Activated naive CD4-positive, alpha-beta T cell treated with anti-CD3 and anti-CD28 coated beads, Interleukin-2, amount 50 U/mL, for 16 hours (primary cell): ENCODE measurements around the gene PIK3CB.
"Not testable (repeated sequence)": the region's sequence is repeated elsewhere in the genome, so short reads cannot be mapped to it uniquely, and the experiment has no call there.

Experiments used
- DNase-seq: peaks from one replicate; pipeline ENCODE4 v3.0.0-alpha.2; 2020

The PIK3CB gene

DNA sequence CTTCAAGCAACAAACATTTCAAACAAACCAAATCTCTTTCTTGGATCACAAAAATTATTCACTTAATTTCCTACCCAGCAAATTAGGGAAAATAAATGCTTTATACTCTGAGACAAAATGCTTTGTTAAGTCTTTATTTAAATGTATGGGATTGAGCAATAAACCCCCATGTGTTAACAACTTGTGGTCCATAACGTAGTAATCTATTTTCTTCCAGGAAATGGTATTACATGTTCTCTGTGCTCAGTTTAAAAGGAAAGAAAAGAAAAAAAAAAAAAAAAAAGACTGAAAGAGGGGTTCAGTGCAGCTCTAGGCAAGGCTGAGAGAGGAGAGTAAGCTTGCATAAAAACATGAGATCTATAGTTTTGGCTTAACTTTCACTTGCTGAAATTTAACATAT, 102.3 kb downstream of the PIK3CB start:
- DNase-seq = no peak

DNA sequence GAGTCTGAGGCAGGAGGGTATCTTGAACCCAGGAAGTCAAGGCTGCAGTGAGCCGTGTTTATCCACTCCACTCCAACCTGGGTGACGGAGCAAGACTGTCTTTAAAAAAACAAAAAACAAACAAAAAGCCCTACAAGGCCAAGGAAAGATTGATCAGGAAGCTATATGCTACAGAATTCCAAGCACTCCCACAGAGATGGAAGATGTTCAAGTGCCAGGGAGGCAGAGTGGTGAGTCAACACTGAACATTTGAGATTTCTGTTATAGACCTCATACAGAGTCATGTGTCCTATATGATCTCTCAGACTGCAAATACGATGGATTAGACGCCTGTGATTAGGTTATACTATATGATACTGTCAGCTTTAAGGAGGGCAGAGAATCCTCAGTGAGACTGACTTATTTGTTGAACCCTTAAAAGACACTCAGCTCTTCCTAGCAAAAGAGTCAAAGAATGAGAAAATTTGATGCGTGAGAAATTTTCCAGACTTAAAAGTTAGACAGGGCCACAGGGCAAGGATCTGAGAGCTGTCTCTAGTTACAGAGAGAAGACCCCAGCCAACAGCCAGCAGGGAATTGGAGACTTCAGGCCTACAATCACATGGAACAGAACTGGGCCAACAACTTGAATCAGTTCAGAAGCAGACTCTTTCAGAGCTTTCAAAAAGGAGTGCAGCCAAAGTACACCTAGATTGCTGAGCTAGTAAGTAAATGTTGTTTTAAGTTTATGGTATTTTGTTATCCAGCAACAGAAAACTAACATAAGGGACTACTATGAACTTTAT, 107.6 kb downstream of the PIK3CB start:
- no peak for DNase-seq

DNA sequence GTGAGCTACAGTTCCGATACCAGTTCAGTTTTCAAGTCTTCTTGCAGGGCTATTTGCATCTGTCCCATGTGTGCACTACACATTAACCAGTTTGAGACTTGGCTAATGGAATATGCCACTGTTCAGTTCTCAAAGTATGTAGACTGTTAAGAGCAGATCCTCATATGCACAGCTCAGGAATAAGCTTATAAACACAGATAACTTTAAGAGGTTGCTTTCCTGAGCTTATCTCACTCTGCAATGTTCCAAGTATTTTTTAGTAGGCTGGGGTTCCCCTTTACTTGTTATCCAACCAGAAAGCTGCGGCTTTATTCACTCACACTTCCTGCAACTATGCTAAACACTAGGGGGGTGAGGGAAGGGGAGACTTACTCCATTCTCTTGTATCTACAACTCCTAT, 108.7 kb downstream of the PIK3CB start:
- not testable (repeated sequence) for DNase-seq

DNA sequence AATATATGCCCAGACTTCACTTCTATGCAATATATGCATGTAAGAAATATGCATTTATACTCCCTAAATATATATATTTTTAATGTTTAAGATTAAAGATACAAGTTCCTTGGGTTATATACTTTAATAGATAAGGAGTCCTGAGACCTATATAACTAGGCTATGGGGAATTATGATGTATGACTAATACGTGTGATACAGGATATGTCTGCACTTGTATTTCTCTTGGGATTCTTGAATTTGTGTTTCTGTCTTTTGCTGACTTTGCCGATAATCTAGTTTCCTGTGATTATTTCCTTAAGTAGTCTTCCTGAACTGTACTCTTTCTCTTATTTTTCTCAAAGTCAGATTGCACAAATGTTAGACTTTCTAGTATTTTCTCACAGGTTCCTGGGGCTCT, 109.6 kb downstream of the PIK3CB start:
- DNase-seq = no peak

DNA sequence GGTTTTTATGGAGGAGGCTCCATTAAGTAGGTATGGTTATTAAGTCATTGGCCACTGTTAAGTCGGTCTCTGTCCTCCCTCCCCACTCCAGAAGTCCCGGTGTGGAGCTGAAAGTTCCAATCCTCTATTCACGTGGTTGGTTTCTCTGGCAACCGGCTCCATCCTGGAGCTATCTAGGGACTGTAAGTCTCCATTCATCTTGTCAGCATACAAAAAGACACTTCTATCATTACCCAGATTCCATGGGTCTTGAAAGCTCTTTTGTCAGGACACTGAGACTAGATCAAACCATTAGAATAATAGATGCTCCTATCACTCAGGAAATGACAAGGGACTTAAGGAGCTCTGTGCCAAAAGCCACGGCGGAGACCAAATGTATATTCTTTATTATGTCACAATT, 110.3 kb downstream of the PIK3CB start:
- DNase-seq = no peak

DNA sequence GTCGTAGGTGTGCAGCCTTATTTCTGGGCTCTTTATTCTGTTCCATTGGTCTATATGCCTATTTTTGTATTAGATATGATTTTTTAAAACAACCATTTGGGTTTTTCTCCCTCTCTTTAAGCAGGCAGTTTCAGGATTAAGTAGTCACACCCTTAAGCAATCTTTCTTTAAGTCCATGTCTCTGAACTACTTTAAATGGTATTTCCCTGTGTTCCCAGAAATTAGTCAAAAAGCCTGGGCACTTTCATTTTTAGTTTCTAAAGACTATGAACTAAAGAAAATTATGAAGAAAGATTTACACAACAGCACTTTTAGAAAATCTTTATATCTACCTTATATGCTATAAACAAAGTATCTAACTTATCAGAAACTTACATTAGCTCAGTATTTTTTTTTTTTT, 115.9 kb downstream of the PIK3CB start:
- DNase-seq = no peak

DNA sequence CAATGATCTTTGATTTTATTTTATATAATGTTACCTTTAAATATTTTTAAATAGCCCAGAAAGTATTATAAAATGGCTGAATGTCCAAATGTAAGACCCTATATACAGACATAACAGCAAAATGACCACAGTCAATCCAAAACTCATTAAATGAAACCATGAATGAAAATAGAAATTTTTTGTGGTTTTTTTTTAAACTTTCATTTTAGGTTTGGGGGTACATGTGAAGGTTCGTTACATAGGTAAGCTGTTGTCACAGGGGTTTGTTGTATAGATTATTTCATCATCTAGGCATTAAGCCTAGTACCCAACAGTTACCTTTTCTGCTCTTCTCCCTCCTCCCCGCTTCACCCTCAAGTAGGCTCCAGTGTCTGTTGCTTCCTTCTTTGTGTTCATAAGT, 117.4 kb downstream of the PIK3CB start:
- DNase-seq = no peak

DNA sequence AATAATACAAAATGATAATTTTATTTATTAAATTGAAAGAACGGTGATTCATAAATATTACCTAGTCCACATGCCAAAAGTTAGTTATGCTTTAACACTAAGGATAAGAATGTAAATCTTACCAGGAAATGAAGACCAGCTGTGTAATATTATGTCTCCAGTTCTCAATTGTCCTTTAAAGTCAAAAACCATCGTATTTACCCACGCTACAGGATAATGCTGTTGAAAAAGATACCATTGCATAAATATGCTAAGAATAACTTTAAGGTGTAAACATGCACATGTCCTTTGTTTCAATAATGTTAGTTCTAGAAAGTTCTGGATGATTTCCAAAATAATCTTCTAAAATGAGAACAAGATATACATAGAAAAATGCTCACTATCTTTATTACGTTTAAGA, 122.6 kb downstream of the PIK3CB start:
- no peak for DNase-seq

DNA sequence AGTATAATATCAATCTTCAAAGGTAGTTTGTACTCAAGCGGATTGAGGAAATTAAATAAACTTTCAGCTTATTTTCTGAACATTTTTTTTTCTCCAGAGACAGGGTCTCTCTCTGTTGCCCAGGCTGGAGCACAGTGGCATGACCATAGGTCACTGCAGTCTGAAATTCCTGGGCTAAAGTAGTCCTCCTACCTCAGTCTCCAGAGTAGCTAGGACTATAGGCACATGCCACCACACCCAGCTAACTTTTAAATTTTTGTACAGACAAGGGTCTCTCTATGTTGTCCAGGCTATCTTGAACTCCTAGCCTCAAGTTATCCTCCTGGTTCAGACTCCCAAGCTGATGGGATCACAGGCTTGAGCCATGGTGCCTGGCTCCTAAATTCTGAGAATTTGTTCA, 129.1 kb downstream of the PIK3CB start:
- DNase-seq = no peak

DNA sequence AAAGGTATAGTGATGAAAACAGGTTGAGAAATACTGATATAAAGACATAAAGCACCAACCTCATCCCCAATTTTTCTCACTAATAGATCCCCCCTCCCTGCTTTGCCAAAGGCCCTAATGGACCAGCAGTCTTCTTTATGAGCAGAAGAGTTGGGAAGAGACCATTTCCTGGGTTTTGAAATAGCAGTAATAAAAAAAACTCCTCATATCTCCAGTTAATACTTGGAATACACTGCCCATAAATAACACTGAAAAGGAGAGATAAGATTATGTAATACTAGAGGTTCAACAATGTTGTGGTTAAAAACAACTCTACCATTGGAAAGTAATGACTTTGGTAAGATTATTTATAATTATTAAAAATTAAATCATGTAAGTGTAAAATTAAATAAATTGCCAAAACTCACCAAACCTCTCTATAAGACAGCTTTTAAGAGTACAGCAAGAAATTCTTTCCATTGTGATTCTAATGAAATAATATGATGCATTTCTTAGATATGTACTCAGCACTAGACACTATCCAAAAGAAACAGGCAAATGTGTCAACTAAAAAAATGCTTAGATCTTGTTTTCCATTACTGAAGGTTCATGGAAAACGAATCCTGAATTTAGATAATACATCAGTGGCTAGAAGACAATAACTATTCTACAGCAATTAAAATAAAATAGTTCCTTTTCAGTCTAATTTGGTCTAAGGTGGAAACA, 137.9 kb downstream of the PIK3CB start:
- DNase-seq = no peak

DNA sequence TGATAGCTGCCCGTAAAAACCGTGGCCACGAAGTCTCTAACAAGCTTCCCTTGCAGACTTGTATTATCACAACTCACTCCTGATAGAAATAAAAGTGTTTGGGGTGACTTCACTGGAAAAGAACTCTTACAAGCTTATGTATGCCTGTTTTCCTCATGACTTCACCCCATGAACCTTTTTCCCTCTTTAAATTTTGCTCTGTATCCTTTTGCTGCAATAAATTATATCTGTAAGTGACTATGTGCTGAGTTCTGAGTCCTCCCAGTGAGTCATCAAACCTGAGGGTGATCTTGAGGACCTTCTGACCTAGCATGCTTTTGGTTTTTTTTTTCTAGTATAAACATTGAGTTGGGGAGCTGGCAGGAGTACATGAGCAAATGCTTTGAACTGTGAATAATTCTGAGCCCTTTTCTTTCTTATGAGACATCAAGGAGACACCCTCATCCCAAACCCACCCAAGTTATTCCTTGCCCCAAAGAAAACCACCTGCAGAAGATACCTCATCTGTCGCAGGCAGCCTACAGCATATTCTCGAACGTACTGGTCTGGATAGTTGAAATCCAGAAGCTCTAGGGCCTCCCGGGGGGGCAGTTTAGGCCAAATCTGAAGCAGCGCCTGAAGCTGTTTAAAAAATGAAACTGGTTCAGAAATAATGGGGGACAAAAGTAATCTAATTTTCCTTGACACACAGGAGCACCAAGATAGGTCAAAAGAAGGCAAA, 140.3 kb downstream of the PIK3CB start:
- DNase-seq = no peak

DNA sequence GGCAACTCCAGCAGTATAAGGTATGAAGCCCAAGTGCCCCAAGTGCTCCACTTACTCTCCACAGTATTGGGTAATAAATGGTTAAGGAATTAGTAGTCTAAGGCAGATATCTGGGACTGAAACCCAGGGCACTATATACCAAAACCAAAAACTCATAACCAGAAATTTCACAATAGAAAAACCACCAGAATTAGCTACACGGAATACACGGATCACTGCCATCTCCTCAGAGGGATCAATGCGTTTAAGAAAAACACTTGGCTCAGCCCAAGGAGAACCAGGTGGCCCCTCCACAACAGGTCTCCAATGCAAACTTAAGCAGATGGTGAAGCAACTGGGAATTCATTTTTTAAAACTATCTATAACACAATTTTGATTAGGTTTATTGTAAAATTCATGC, 142.6 kb downstream of the PIK3CB start:
- no peak for DNase-seq

DNA sequence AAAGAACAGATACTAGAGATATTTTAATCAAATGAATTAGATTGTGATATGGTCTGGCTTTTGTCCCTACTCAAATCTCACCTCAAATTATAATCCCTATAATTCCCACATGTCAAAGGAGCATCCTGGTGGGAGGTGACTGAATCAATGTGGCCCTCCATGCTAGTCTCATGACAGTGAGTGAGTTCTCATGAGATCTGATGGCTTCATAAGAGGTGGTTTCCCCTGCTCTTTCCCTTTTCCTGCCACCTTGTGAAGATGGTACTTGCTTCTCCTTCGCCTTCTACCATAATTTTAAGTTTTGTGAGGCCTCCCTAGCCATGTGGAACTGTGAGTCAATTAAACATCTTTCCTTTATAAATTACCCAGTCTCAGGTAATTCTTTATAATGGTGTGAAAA, 143.4 kb downstream of the PIK3CB start:
- DNase-seq = no peak

DNA sequence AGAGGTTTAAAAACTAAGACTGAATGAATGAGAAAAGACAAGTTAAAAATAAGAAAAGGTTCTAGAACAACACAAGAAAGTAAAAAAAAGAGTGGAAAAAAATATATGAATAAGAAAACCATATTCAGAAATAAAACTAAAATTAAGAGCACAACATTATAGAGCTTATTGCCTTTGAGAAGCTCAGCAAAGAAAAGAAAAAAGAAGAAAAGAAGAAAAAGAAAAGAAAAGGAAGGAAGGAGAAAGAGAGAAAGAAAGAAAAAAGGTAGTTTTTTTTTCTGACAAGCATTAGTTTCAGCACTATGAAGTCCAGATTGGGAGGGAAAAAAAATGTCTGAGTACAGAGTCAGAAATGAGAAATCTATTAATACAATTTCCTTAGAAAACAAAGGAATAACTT, 144.7 kb downstream of the PIK3CB start:
- no peak for DNase-seq

DNA sequence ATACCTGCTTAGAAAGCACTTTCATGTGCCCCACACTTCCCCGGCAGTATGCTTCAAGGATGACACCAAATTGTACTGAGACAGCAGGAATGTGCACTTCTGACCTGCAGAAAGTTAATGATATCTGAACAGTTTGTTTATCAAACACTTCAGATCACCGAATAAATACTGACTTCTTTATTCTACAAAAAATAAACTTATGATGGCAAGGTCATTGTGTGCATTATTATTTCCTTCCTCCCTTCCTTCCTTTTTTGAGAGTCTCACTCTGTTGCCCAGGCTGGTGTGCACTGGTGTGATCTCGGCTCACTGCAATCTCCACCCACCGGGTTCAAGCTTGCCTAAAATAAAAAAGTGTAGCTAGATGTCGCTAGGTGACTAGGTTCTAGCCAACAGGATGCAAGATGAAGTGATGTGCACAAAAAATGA, 145.8 kb downstream of the PIK3CB start:
- DNase-seq = no peak

DNA sequence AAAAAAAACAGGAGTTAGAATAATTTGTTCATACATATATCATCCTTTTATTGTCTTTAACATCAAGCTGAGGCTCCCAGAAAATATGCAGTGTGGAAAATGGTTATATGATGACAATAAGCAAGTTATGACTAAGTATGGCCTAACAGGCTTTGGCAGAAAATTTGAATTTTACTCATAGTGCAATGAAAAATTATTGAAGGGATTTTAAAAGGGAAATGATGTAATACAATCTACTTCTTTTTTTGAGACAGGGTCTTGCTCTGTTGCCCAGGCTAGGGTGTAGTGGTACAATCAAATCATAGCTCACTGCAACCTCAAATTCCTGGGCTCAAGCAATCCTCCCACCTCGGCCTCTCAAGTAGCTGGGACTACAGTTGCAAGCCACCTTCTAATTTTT, 147.5 kb downstream of the PIK3CB start:
- no peak for DNase-seq

DNA sequence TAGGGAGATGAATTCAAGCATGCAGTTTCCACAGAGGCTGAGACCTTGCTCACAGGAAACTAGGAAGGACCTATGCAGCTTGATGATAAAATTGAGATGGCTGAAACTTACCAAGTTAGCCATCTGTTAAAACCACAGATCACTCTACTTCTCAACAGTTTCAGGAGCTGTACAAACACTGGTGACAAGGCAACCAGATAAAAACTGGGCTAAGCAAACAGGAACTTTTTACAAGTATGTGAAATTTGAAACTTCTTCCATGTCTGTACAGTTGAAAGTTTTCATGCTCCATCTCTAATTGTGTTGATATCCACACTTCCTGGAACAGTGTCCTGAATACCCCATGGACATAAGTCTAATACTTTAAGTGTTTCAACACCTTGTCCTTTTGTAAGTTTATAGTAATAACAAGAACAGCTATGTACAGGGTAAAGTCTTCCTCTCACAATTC, 147.9 kb downstream of the PIK3CB start:
- no peak for DNase-seq

DNA sequence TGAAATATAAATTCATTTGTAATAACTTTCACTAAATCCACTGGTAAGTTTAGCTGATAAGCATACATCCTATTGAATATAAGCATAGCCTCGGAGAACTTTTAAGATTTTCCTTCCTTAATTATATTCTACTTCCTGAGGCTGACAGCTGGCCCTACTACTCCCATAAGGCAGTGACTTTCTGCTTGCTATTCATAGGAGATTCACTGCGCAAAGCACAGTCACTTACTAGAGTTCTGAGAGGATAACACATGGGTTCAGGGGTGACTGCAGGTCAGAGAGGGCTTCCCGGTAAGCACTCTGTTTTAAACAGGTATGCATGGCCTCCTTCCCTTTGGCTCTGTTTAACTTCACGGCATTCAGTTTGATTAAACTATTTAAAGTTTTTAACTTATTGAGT, 150.3 kb downstream of the PIK3CB start:
- DNase-seq = no peak

DNA sequence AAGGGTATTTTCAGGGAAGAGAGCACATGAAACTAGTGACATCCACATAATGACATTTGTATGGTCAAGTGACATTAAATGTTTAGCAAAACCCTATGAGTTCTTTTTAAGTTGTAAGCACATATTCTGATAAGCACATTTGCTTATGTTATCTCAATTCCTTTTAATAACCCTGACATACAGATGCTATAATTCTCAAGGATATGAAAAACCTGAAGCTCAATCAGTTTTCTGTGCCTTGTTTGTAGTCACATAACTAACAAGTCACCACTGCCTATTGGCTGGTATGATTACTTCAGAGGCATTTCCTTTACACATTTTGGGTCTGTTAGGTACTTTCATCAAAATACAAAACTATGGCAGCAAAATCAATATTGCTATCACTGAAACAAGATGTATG, 152.1 kb downstream of the PIK3CB start:
- no peak for DNase-seq

DNA sequence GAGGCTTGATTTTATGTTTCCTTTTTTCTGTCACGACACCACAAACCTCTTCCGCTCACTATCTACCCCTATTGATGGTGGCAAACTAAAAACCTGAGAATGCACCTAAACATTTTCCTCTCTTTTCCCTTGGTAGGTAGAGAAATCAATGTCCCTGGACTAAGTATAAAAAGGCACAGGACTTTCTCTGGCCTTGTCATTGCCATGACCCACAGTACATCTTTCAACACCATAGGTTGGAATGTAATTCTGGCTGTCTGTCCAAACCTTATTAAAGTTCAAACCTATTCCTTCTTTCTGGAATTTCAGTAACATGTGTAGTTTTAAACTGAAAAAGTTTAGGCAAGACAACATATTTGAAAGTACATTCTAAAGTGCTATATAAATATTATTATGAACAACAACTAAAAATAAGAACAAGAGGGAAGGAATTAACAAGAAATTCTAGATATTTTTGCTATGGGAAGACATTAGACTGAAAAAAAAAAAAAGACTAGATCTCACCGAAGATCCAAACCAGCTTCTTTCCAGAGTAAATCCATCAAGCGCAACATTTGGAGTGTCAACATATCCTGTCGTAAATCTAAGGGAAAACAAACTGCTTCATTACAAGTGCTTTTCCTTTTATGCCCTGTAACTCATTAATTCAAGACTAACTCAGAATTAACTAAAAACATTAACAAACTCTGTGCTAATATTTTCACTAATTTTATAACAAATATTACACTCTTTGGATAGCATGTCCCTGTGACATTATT, 153.1 kb downstream of the PIK3CB start:
- no peak for DNase-seq

DNA sequence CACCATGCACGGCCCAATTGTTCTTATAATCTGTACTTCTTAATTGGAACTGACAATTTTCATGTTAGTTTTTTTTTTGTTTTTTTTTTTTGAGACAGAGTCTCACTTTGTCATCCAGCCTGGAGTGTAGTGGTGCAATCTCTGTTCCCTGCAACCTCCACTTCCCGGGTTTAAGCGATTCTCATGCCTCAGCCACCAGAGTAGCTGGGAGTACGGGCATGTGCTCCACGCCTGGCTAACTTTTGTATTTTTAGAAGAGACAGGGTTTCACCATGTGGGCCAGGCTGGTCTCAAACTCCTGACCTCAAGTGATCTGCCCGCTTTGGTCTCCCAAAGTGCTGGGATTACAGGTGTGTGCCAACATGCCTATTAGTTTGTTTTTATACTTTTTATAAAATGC, 153.8 kb downstream of the PIK3CB start:
- not testable (repeated sequence) for DNase-seq

DNA sequence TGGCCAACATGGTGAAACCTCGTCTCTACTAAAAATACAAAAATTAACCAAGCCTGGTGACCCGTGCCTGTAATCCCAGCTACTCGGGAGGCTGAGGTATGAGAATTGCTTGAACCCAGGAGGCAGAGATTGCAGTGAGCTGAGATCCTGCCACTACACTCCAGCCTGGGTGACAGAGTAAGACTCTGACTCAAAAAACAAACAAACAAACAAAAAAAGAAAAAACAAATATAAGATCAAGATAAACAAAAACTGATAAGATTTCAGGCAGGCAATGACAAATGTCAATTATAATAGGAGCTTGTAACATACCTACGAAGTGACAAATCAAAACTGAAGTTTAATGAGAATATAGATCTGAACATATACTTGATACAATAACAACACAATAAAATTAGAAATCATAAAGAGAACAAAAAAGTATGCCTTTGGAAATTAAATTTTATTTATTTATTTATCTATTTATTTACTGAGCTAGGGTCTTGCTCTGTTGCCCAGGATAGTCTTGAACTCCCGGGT, 155.8 kb downstream of the PIK3CB start:
- DNase-seq = no peak

DNA sequence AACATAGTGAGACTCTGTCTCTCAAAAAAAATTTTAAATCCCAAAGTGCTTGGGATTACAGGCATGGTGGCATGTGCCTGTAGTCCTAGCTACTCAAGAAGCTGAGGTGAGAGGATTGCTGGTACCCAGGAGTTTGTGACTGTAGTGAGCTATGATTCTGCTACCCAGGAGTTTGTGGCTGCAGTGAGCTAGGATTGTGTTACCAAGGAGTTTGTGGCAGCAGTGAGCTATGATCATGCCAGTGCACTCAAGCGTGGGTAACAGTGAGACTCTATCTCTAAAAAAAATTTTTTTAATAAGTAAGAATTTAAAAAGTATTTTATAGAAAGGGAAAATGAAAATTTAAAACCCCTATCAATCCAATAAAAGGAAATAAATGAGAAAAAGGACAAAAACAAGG, 156.6 kb downstream of the PIK3CB start:
- DNase-seq = no peak
